ENCODE data around the gene PABPC1L2B.

DNA sequence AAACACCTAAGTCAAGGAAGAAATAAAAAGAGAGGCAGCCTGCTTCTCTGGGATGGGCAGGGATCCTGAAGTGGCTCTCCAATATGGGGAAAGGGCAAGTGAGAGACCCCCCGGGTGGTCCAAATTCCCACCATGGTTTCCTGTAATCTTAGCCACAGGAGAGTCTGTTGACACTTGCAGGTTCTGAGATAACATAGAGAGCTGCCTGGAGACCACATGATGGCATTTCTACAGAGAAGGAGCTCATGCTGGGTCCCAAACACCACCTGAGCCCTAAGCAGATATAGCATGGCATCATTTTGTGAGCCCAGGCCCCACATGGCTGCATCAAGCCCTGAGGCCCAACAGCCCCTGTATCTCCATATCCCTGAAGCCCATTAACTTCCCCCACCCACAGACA, 26.1 kb downstream of the PABPC1L2B start:
- no peak for TF ChIP-seq CTCF (IDR thresholded peaks at IDR 0.05)
- no peak for TF ChIP-seq POLR2A (IDR thresholded peaks at IDR 0.05)
